Putamen (tissue), 1 donor: Measurements from ENCODE around the gene STK4.
"Not testable (repeated sequence)": the region's sequence is repeated elsewhere in the genome, so short reads cannot be mapped to it uniquely, and the experiment has no call there.

Source experiments
- DNase-seq: peaks from one replicate; pipeline ENCODE4 v3.0.0-alpha.2; 2016; ENCODE audit warnings: low spot score

STK4 gene

DNA sequence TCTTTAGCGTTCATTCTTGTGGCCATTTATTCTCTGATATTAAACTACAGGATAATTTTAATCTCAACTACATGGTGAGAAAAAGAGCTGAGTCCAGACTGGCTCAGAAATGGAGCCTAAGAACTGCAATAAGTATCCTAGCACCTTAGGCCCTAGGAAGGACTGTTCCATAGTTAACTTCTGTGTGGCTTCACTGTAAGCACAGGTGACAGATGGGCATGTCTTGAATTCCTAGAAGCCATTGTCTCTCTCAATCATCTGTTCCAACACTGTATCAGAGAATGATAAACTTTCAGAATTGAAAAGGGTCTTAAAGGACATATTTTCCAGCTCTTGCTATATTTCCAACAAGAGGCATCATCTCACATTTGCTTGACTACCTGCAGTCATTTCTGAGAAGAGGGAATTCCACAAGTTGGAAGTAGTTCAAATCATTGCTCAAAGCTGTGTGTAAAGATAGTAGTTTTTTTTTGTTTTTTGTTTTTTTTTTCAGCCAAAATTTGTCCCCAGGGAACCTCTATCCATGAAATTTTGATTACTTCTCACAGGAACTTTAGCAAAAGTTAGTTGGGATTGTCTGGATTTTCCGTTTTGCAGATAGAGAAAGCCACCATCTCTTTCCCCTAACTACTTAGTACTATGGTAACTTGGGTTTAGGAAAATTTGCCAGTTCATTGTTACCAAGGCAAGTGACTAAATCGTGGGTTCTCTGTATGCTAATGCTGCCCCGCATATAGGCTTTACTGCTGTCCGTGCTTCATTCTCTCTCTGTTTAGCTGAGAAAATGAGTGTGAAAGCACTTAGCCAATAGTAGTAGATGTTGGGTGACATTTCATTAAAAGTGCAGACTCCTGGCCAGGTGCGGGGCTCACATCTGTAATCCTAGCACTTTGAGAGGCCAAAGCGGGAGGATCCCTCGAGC lies 87.4 kb downstream of the STK4 start:
- DNase-seq = no peak

DNA sequence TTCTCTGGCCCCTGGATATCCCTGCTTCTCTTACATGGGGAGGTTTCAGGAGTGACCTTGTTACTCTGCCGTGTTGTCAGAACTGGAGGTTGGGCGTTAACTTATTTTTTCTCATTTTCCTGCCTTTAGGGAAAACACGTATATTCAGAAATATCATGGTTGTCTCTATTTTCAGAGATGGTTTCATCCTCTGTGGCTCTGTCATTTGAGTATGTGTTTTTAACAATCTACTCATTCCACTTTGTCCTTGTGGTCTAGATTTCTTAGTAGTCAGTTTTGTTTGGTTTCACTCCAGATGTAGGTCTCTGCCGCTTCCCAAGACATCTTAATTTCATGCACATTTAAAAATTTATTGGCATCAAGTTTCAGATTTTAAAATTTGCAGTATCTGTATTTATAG lies 88.7 kb downstream of the STK4 start:
- DNase-seq = no peak

DNA sequence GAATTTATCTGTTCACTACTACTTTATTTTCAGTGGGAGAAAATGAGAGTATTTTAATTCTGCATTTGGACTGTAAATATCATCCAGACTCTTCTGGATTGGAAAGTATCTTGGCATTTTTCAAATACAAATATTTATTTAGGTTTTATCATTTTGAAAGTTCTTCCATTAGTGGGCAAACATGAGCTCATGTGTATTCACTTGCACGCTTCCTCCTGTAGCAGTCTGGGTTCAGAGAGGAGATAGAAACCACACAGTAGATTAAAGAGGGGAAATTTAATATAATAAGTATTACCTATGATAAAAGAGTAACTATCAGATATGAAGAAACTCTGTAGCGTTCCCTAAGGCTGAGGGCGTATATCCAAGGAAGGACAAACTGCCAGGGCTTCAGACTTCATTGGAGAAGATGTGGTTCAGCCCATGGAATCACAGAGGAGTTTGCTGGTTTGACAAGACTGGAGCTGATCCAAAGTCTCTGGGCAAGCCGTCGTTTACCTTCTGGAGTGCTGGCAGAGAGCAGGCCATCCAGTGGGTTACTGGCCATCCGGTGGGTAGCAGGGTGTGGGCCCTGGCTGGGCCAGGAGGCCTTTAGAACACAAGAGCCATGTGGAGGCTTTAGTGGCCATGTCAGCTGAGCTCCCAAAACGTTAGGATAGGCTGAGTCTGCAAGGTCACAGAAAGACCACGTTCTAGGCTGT lies 90.3 kb downstream of the STK4 start:
- no peak for DNase-seq

DNA sequence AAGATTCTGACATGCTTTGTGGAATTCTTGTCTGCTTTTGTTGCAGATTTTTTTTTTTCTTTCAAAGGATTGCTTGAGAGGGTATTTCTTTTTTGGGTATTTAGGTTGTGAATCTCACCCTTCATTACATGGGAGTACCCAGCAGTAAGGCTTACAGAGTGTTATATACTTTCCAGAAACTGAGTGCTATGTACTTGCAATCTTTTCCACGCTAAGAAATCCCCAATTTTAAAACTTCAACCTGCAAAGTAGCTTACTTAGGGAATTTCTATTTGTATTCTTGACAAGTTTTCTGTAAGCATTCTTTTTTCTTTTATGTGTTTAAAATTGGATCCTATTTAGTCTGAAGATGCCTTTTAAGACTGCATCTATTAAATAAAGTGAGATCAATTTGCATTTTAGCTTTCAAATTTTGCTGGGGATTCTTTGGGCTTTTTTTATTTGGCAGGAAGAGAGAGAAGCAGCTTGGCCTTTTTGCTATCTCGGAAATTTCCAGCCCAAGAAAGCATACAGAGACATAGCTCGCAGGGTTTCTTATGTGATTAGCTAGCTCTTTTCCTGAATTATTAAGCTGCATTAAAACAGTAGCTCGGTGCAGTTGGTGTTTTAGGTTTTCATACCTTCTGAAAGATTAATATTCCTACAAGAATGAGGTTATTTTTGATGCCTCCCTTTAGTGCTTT lies 92.0 kb downstream of the STK4 start:
- DNase-seq = no peak

DNA sequence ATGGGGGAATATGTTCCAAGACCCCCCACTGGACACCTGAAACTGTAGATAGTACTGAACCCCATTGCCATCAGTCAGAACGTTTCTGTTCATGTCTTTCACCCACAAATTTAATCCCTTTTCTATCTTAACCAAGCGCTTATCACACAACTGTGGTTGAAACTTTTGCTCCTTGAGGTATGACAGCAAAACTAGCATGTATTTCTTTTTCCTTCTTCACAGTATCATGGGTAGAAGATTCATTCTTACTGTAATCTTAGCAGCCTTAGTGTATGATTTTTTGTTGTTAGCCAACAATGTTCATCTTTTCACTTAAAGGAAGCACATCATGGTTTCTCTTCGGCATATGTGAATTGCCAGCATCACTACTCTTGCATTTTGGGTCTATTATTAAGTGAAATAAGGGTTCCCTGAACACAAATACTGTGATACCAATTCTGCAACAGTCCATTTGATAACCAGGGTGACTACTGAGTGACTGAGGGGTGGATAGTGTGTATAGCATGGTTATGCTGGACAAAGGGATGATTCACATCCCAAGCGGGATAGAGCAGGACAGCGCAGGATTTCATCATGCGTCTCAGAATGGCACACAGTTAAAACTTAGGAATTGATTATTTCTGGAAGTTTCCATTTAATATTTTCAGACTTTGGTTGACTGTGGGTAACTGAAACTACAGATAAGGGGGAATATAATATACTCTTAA lies 92.9 kb downstream of the STK4 start:
- peak; percentile 76 for DNase-seq

DNA sequence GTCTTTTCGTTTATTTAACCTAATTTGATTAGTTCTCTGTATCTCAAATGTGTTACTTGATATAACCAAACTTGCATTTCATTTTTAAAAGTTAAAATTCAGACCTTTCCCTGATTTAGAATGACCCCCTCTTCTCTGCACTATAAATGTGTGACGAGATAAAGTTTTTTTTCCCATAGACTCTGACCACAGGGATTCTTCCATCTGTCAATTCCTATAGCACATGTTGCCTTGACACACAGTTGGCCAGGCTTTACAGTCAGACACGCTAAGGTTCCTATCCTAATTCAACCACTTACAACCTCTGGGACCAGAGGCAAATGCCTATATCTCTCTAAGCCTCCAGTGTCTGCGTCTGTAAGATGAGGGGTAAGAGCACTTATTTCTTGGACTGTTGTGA lies 94.0 kb downstream of the STK4 start:
- DNase-seq = no peak

DNA sequence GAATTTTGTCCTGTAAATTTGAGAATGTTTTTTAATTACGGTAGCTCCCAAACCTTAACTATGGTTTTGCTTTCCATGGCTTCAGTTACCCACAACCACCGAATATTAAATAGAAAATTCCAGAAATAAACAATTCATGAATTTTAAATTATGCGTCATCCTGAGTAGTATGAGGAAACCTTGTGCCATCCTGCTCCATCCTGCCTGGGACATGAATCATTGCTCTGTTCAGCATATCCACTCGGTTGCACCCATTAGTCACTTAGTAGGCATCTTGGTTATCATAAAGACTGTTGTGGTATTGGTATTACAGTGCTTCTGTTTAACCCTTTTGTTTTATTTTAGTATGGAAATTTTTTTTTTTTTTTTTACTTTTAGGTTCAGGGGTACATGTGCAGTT lies 94.9 kb downstream of the STK4 start:
- no peak for DNase-seq

DNA sequence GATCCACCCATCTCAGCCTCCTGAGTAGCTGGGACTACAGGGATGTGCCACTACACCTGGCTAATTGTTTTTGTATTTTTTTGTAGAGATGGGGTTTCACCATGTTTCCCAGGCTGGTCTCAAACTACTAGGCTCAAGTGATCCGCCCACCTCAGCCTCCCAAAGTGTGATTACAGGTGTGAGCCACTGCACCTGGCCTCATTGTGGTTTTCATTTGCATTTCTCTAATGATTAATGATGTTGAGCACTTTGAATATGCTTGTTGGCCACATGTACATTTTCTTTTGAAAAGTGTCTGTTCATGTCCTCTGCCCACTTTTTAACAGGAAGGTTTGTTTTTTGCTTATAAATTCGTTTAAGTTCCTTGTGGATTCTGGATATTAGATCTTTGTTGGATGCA lies 96.8 kb downstream of the STK4 start:
- DNase-seq = not testable (repeated sequence)

DNA sequence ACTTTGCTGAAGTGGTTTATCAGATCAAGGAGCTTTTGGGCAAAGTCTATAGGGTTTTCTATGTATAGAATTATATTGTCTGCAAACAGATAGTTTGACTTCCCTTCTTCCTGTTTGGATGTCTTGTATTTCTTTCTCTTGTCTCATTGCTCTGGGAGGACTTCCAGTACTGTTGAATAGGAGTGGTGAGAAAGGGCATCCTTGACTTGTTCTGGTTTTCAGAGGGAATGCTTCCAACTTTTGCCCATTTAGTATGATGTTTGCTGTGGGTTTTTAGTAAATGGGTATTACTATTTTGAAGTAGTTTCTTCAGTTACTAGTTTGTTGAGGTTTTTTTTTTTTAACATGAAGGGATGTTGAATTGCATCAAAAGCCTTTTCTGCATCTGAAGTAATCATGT lies 98.5 kb downstream of the STK4 start:
- no peak for DNase-seq

DNA sequence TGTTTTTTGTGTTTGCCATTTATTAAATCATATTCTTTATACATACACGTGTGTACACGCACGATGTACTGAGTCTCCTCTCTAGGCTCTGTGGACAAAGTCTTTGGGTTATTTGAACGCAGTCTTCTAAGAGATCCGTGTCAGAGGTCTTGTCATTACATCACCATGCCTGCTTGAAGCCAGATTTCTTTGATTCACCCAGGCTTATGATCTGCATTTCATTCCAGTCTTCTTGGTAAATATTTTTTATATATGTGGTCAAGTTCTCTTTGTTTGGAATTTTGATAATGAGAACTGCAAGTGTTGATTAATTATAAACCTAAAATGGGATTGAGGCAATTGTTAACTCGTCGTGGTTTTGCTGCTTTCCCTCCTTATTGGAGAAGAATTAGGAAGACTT lies 100.1 kb downstream of the STK4 start:
- no peak for DNase-seq

DNA sequence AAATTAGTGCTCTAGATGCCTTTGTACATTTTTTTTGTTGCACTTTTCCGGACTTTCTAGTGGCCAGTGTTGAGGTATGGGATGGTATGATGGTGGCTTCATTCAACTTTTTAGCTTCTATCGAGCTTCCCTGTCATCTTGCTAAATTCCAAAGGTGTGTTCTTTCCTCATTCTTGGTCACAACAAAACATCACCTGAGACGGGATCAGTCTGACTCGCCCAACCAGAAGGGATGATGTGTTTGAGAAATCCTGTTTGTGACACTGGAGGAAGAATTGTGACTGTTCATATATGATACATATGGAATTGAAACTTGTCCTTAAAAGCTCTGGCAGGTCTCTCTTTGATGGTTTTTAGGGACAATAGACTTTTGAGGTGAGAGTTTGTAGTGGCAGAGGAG lies 100.8 kb downstream of the STK4 start:
- DNase-seq = no peak

DNA sequence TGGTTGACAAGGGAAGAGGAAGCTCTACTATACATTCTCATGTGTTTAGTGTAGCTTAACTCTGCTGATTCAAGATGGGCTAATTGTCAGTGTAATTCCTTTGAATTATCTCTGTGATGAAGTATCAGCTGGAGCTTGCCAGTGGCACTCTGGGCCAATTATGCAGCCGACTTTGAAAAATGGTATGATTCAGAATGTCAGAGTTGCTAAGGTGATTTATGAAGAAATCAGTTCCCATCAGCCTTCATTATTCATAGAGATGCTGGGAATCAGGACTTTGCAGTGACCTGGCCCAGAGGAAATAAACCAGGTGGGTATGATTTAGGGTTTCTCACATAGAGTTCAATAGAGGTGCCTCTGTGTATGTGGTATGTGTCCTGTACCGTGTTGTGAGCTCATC lies 101.2 kb downstream of the STK4 start:
- no peak for DNase-seq

DNA sequence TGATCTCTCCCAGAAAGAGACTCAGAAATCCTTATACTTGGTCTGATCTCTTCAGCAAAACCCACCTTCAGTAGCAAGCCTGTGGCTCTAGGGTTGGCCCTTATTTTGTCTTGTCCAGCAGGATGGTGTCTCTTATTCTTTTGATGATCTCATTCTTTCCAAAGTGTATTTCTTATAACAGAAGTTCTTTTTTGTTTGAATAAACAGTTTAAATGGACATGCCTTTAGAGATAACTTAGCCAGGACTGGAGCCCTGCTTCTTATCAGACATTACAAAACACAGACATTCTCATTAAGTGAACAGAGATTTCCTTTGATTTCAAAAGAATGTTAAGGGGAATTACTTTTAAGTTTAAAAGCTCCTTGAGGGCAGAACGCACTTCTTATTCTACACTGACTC lies 102.9 kb downstream of the STK4 start:
- no peak for DNase-seq

DNA sequence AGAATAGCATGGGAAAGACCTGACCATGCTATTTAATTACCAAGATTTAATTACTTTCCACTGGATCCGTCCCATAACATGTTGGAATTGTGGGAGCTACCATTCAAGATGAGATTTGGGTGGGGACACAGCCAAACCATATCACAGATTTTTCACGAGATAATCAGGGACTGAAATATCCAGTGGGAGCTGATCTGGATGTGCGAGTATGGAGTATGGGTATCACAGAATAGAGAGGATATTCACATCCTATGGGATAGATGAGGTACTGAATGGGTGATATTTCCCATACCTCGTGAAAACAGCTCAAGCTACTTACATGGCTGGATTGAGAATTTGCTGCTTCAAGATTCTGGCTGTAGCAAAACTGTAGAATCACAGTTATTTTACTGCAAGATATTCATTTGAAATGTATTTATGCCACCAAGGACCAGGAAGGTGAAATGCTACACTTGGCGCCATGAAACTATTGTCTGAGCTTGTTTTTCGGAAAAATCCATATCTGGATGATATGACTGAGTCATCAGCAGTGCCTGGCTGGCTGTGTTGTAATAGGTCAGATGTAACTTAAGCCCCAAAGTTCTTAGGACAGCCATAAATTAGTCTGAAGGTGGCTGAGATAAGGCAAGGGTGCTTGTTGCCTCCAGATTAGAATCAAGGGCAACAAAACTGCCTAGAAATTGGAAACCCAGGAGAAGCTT lies 104.8 kb downstream of the STK4 start:
- no peak for DNase-seq

DNA sequence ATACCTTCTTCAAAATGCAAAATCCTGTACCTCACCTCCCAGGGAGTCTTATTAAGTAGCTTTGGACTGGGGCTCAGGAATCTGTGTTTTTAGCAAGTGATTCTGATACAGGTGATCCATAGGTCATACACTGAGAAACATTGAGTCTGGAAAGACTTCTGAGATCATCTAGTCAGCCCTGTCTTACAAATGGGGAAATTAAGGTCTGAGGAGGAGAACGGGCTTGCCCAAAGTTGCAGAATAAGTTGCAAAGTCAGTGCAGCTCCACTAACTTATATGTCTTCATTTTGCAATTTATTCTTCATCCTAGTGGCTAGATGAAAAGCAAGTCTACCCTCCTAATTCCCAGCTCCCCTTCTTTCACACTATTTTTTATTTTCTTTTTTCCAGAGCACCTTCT lies 105.8 kb downstream of the STK4 start:
- DNase-seq = no peak

DNA sequence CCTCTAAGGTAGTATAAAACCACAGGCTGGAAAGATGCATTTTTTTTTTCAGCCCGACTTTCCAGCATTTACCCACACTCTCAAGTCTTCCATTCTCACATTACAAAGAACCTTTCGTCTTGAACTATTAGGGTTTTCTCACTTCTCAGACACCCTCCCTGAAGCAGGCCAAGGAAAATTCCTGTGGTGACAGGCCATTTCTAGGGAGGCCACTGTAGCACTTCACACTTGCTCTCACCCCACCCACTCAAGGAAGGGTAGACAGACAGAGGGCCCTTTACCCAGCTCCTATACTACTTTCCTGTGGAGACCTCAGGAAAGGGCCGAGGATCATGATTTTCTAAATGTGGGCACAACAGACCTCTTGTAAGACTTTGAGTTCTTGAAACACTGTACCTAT lies 106.9 kb downstream of the STK4 start:
- DNase-seq = no peak

DNA sequence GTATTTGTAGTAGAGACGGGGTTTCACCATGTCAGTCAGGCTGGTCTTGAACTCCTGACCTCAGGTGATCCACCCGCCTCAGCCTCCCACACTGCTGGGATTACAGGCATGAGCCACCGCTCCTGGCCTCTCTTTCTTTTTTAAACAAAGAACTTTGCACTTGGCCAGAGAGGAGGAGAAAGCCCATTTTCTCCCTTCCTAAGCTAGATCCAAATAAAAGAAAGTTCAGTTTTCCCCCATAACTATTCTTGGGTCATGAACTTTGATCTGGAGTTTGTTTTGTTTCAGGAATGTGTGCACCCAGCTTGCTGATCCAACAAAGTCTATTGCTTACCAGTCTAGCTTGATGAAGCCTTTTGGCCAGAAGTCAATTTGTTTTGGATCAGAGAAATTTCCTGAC lies 111.2 kb downstream of the STK4 start:
- no peak for DNase-seq

DNA sequence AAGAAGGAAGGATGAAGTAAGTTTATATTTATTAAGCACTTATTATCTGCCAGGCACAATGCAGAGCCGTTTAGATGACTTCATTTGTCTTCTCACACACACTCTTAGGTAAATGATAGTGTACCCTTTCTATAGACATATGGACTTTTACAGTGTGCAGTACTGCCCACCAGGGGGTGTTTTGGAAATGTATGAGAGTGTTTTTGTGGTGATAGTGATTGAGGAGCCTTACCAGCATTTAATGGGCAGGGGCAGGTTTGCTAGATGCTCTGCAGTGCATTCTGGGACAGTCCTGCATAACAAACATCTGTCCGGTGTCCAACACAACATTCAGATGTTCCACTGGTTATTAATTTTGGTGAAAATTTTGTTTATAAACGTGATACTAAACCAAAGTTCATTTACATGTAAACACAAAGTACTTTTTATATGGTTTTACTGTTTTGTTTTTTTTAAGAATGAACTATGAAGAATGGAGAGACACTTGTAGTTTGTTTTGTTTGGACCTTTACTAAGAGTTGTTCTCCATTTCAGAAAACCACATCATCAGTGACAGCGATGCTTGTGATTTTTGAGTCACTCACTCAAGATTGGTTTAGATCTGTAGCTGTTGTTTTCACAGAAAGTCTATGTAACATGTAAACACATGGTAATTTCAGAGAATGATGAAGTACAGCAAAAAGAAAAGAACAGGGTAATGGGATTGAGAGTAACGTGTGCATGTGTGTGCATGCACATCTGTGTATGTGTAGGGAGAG lies 114.7 kb downstream of the STK4 start:
- DNase-seq = no peak

DNA sequence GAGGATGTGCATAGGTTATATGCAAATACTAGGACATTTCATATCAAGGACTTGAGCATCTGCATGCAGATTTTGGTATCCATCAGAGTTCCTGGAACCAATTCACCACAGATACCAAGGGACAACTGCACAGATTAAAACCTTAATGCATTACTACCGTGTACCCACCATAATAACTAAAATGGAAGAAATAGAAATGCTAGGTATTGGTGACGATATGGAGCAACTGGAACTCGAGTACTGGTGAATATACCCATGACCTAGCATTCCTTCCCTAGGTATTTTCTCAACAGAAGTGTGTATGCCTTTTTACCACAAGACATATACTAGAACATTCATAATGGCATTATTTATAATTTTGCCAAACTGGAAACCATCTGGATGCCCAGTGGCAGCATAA lies 116.2 kb downstream of the STK4 start:
- no peak for DNase-seq

DNA sequence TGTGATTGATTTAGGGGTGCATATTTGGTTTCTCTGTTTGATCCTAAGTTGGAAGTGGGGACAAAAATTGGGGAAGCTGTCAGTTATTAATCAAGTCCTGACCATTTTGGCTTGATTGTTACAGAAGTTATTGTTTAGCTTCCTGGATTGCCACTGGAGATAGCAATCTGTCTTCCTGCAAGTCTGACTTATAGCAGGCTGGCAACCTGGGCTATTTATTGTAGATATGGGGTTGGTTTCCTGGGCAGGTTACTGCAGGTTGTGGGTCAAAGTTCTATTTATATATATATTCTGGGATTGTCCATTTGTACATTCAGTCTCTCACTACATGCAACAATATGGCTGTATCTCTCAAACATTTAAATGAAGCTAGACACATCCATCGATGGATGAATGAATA lies 116.8 kb downstream of the STK4 start:
- no peak for DNase-seq

DNA sequence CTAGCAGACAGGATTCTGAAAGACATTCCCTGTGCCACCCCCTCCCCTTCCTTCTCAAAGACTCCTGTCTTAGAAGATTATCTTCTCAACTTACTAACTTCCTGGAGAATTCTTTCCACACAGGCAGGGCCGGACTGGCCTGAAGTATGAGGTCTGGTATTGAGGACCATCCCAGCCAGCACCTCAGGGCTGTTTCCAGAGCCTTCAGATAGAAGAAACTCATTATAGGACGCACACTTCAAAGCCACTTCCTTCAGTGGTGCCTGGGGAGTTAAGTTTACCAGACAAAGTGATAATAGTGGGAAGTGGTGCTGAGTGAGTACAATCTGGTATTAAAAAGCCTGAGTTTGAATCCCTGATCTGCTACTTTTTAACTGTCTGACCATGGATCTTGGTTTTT lies 119.0 kb downstream of the STK4 start:
- DNase-seq = no peak
